HG03039 (cell line): Measurements from ENCODE around the gene MERTK.

Experiments used
- ATAC-seq: cut with Tn5 transposase; IDR thresholded peaks from one replicate; pipeline ENCODE4 v1.9.1; 2021; ENCODE audit warnings: mild to moderate bottlenecking, moderate library complexity; ENCODE audit not compliant: unreplicated experiment

MERTK gene

GRCh38 chr2:112005406-112006075 is 107.1 kb downstream of the MERTK start:
- no peak for ATAC-seq

- ATAC-seq: no peak
Measured at GRCh38 chr2:112006076-112006410, 107.6 kb downstream of the MERTK start.

- ATAC-seq: no peak
Measured at GRCh38 chr2:112007493-112007892, 109.1 kb downstream of the MERTK start.

GRCh38 chr2:112008910-112009485 is 110.6 kb downstream of the MERTK start:
- no peak for ATAC-seq

GRCh38 chr2:112010751-112011150 is 112.3 kb downstream of the MERTK start:
- ATAC-seq: no peak

- ATAC-seq: no peak
Measured at GRCh38 chr2:112012556-112012955, 114.1 kb downstream of the MERTK start.

- ATAC-seq: no peak
Measured at GRCh38 chr2:112018846-112019245, 120.4 kb downstream of the MERTK start.

GRCh38 chr2:112019569-112019982 is 121.2 kb downstream of the MERTK start:
- ATAC-seq: no peak

GRCh38 chr2:112020561-112020960 is 122.2 kb downstream of the MERTK start:
- no peak for ATAC-seq

- ATAC-seq: no peak
Measured at GRCh38 chr2:112021290-112021689, 122.9 kb downstream of the MERTK start.

GRCh38 chr2:112021781-112022231 is 123.4 kb downstream of the MERTK start:
- no peak for ATAC-seq

GRCh38 chr2:112023707-112024106 is 125.3 kb downstream of the MERTK start:
- no peak for ATAC-seq

- no peak for ATAC-seq
Measured at GRCh38 chr2:112024231-112024630, 125.8 kb downstream of the MERTK start.

- ATAC-seq: no peak
Measured at GRCh38 chr2:112024896-112025491, 126.6 kb downstream of the MERTK start.

GRCh38 chr2:112026509-112026908 is 128.1 kb downstream of the MERTK start:
- no peak for ATAC-seq

GRCh38 chr2:112027767-112028166 is 129.4 kb downstream of the MERTK start:
- no peak for ATAC-seq

GRCh38 chr2:112029164-112029563 is 130.8 kb downstream of the MERTK start:
- no peak for ATAC-seq

- no peak for ATAC-seq
Measured at GRCh38 chr2:112031473-112032223, 133.2 kb downstream of the MERTK start.

GRCh38 chr2:112032224-112032586 is 133.8 kb downstream of the MERTK start:
- no peak for ATAC-seq

GRCh38 chr2:112032689-112033465 is 134.5 kb downstream of the MERTK start:
- ATAC-seq: no peak

- ATAC-seq: no peak
Measured at GRCh38 chr2:112033600-112033999, 135.2 kb downstream of the MERTK start.
